Mesendoderm (in vitro differentiated cells): ENCODE measurements around the gene CXCR2.

ENCODE experiments used
- DNase-seq: peaks from one replicate; pipeline ENCODE4 v3.0.0; 2013
- H2AK5ac ChIP-seq: 2 replicates; pipeline ENCODE4 v1.6.1; 2013; ENCODE audit warnings: low read length, inconsistent platforms
- H2BK120ac ChIP-seq: 2 replicates; pipeline ENCODE4 v1.6.1; 2013; ENCODE audit warnings: low read depth, mild to moderate bottlenecking, low read length, moderate library complexity, mixed read lengths
- H2BK15ac ChIP-seq: replicated peaks from 2 replicates; pipeline ENCODE4 v1.6.1; 2013; ENCODE audit warnings: low read depth, mild to moderate bottlenecking, moderate library complexity
- H2BK5ac ChIP-seq: 2 replicates; pipeline ENCODE4 v1.6.1; 2013; ENCODE audit warnings: low read length, inconsistent platforms
- H3K18ac ChIP-seq: 2 replicates; pipeline ENCODE4 v1.6.1; 2013; ENCODE audit warnings: mild to moderate bottlenecking, low read length, mixed read lengths
- H3K23ac ChIP-seq: one replicate; pipeline ENCODE4 v1.6.1; 2013; ENCODE audit warnings: low read length
- H3K27ac ChIP-seq: 2 replicates; pipeline ENCODE4 v1.5.1; 2013; ENCODE audit warnings: low read depth, mild to moderate bottlenecking, inconsistent platforms, low read length, moderate library complexity
- H3K27me3 ChIP-seq: 2 replicates; pipeline ENCODE4 v1.6.1; 2013; ENCODE audit warnings: low read length, control low read depth, mild to moderate bottlenecking, inconsistent platforms; ENCODE audit not compliant: insufficient read depth, poor library complexity
- H3K36me3 ChIP-seq: 2 replicates; pipeline ENCODE4 v1.6.1; 2013; ENCODE audit warnings: low read length, inconsistent platforms; ENCODE audit not compliant: control insufficient read depth, insufficient read depth
- H3K4ac ChIP-seq: one replicate; pipeline ENCODE4 v1.6.1; 2013; ENCODE audit warnings: low read depth, mild to moderate bottlenecking, low read length, moderate library complexity
- H3K4me1 ChIP-seq: 2 replicates; pipeline ENCODE4 v1.6.1; 2013; ENCODE audit warnings: low read depth, low read length, inconsistent platforms; ENCODE audit not compliant: control insufficient read depth
- H3K4me2 ChIP-seq: 2 replicates; pipeline ENCODE4 v1.6.1; 2013; ENCODE audit warnings: low read length
- H3K4me3 ChIP-seq: 2 replicates; pipeline ENCODE4 v1.5.1; 2013; ENCODE audit warnings: mild to moderate bottlenecking, low read length
- H3K56ac ChIP-seq: one replicate; pipeline ENCODE4 v1.6.1; 2013; ENCODE audit warnings: low read length
- H3K79me1 ChIP-seq: 2 replicates; pipeline ENCODE4 v1.6.1; 2013; ENCODE audit warnings: low read length, inconsistent platforms
- H3K79me2 ChIP-seq: 2 replicates; pipeline ENCODE4 v1.6.1; 2013; ENCODE audit warnings: mild to moderate bottlenecking, low read length; ENCODE audit not compliant: control insufficient read depth, insufficient read depth
- H3K9ac ChIP-seq: 2 replicates; pipeline ENCODE4 v1.6.1; 2013; ENCODE audit warnings: low read length, inconsistent platforms
- H4K5ac ChIP-seq: one replicate; pipeline ENCODE4 v1.6.1; 2013; ENCODE audit warnings: low read length
- H4K8ac ChIP-seq: one replicate; pipeline ENCODE4 v1.6.1; 2013; ENCODE audit warnings: low read depth, mild to moderate bottlenecking, control low read depth, low read length, moderate library complexity
- WGBS: extraction: QIAGEN DNeasy Blood & Tissue Kit; methylation state at CpG from one replicate; pipeline ENCODE4 v1.1.7; 2013; ENCODE audit warnings: low lambda C conversion rate, missing lambda C conversion rate; ENCODE audit not compliant: insufficient coverage; ENCODE audit errors: extremely low coverage; 5-methylcytosine and 5-hydroxymethylcytosine counted together

CXCR2 gene

GRCh38 chr2:218130822-218131221, 5.0 kb downstream of the CXCR2 start:
- no peak overlapping the region for H4K8ac ChIP-seq
- H3K27me3 ChIP-seq: no peaks in the 10 kb centered on the region
- H3K79me2 ChIP-seq: no peaks in the 10 kb centered on the region
- no peak overlapping the region for H2AK5ac ChIP-seq
- no peak overlapping the region for H3K56ac ChIP-seq
- H2BK15ac ChIP-seq: no peak overlapping the region
- no peak for DNase-seq
- H2BK120ac ChIP-seq: no peak overlapping the region
- no peak overlapping the region for H4K5ac ChIP-seq
- no peak overlapping the region for H3K4me2 ChIP-seq
- no peak overlapping the region for H3K4me3 ChIP-seq
- H3K23ac ChIP-seq: no peak overlapping the region
- no peak overlapping the region for H3K4ac ChIP-seq
- H3K4me1 ChIP-seq: no peaks in the 10 kb centered on the region
- no peaks in the 10 kb centered on the region for H3K36me3 ChIP-seq
- no peak overlapping the region for H2BK5ac ChIP-seq
- H3K79me1 ChIP-seq: no peaks in the 10 kb centered on the region
- no peak overlapping the region for H3K27ac ChIP-seq
- H3K18ac ChIP-seq: no peak overlapping the region
- no peak overlapping the region for H3K9ac ChIP-seq

- Histone ChIP-seq H2BK5ac (no peak overlapping the region), H2BK120ac (no peak overlapping the region), H3K23ac (no peak overlapping the region), H3K9ac (no peak overlapping the region), H3K79me1 (no peaks in the 10 kb centered on the region), H4K8ac (no peak overlapping the region), H3K79me2 (no peaks in the 10 kb centered on the region), H3K4me3 (no peak overlapping the region), H3K56ac (no peak overlapping the region), H2AK5ac (no peak overlapping the region), H3K4ac (no peak overlapping the region), H3K27me3 (no peaks in the 10 kb centered on the region), H3K4me1 (no peaks in the 10 kb centered on the region), H3K18ac (no peak overlapping the region), H3K27ac (no peak overlapping the region), H4K5ac (no peak overlapping the region), H2BK15ac (no peak overlapping the region), H3K4me2 (no peak overlapping the region), H3K36me3 (no peaks in the 10 kb centered on the region)
- no CpG with 5 or more reads among the region's 3 CpGs for WGBS
- DNase-seq: no peak
Observed at GRCh38 chr2:218137514-218137913, 11.7 kb downstream of the CXCR2 start.

GRCh38 chr2:218138047-218138446, 12.2 kb downstream of the CXCR2 start:
- no peak overlapping the region for H2BK15ac ChIP-seq
- no peaks in the 10 kb centered on the region for H3K79me1 ChIP-seq
- no peaks in the 10 kb centered on the region for H3K27me3 ChIP-seq
- H4K8ac ChIP-seq: no peak overlapping the region
- WGBS: no CpG with 5 or more reads among the region's 4 CpGs
- H3K56ac ChIP-seq: no peak overlapping the region
- H3K27ac ChIP-seq: no peak overlapping the region
- H4K5ac ChIP-seq: no peak overlapping the region
- H2BK5ac ChIP-seq: no peak overlapping the region
- H2AK5ac ChIP-seq: no peak overlapping the region
- no peak overlapping the region for H3K4me2 ChIP-seq
- H3K79me2 ChIP-seq: no peaks in the 10 kb centered on the region
- H2BK120ac ChIP-seq: no peak overlapping the region
- DNase-seq: no peak
- H3K4me1 ChIP-seq: no peaks in the 10 kb centered on the region
- H3K9ac ChIP-seq: no peak overlapping the region
- H3K4me3 ChIP-seq: no peak overlapping the region
- H3K18ac ChIP-seq: no peak overlapping the region
- no peak overlapping the region for H3K23ac ChIP-seq
- H3K36me3 ChIP-seq: no peaks in the 10 kb centered on the region
- no peak overlapping the region for H3K4ac ChIP-seq

- Histone ChIP-seq H2BK120ac (no peak overlapping the region), H2AK5ac (no peak overlapping the region), H3K79me2 (no peaks in the 10 kb centered on the region), H3K79me1 (no peaks in the 10 kb centered on the region), H2BK5ac (no peak overlapping the region), H3K9ac (no peak overlapping the region), H4K8ac (no peak overlapping the region), H3K23ac (no peak overlapping the region), H3K4me2 (no peak overlapping the region), H3K4ac (no peak overlapping the region), H3K36me3 (no peaks in the 10 kb centered on the region), H3K4me1 (no peaks in the 10 kb centered on the region), H3K18ac (no peak overlapping the region), H3K27me3 (no peaks in the 10 kb centered on the region), H3K56ac (no peak overlapping the region), H4K5ac (no peak overlapping the region), H2BK15ac (no peak overlapping the region), H3K4me3 (no peak overlapping the region), H3K27ac (no peak overlapping the region)
- no peak for DNase-seq
- no CpG with 5 or more reads among the region's 3 CpGs for WGBS
Observed at GRCh38 chr2:218145124-218145523, 19.3 kb downstream of the CXCR2 start.

- no peak overlapping the region for H3K18ac ChIP-seq
- no peak overlapping the region for H3K9ac ChIP-seq
- H3K4me1 ChIP-seq: no peaks in the 10 kb centered on the region
- H2AK5ac ChIP-seq: no peak overlapping the region
- H3K79me2 ChIP-seq: no peaks in the 10 kb centered on the region
- H3K27ac ChIP-seq: no peak overlapping the region
- no peak overlapping the region for H3K4me3 ChIP-seq
- no peak overlapping the region for H2BK15ac ChIP-seq
- H3K79me1 ChIP-seq: no peaks in the 10 kb centered on the region
- no peak overlapping the region for H2BK5ac ChIP-seq
- H4K5ac ChIP-seq: no peak overlapping the region
- no peak overlapping the region for H3K4me2 ChIP-seq
- no peak overlapping the region for H4K8ac ChIP-seq
- H3K56ac ChIP-seq: no peak overlapping the region
- H3K36me3 ChIP-seq: no peaks in the 10 kb centered on the region
- no peak overlapping the region for H3K23ac ChIP-seq
- H3K27me3 ChIP-seq: no peaks in the 10 kb centered on the region
- H2BK120ac ChIP-seq: no peak overlapping the region
- DNase-seq: no peak
- H3K4ac ChIP-seq: no peak overlapping the region
Observed at GRCh38 chr2:218146056-218146455, 20.2 kb downstream of the CXCR2 start.

- Histone ChIP-seq H3K79me1 (no peaks in the 10 kb centered on the region), H3K36me3 (no peaks in the 10 kb centered on the region), H3K4me1 (no peaks in the 10 kb centered on the region), H3K18ac (no peak overlapping the region), H2BK120ac (no peak overlapping the region), H3K23ac (no peak overlapping the region), H3K56ac (no peak overlapping the region), H3K4me3 (no peak overlapping the region), H2BK15ac (no peak overlapping the region), H3K4me2 (no peak overlapping the region), H4K5ac (no peak overlapping the region), H3K79me2 (no peaks in the 10 kb centered on the region), H2AK5ac (no peak overlapping the region), H4K8ac (no peak overlapping the region), H3K27ac (no peak overlapping the region), H2BK5ac (no peak overlapping the region), H3K9ac (no peak overlapping the region), H3K4ac (no peak overlapping the region), H3K27me3 (no peaks in the 10 kb centered on the region)
- WGBS: no CpG with 5 or more reads among the region's 5 CpGs
- DNase-seq: no peak
Observed at GRCh38 chr2:218149098-218149497, 23.3 kb downstream of the CXCR2 start.
